K562 (cell line): ENCODE data around the gene CDK9. TPM values are rescaled to one million over a fixed set of nuclear protein-coding genes. Genes with fewer than 3 reads are reported as not detected.

Experiments
- ASH1L ChIP-seq: fragments of 450-650 bp; IDR thresholded peaks from 2 replicates; pipeline ENCODE4 v1.6.1; 2018; ENCODE audit warnings: borderline replicate concordance, mild to moderate bottlenecking, low read depth; ENCODE audit not compliant: partially characterized antibody
- E2F3 ChIP-seq: fragments of 250-450 bp; sonication (Bioruptor Pico); IDR thresholded peaks from 2 replicates; pipeline ENCODE4 v1.4.0; 2020; ENCODE audit warnings: mild to moderate bottlenecking
- EWSR1 ChIP-seq: fragments of 450-650 bp; IDR thresholded peaks from 2 replicates; pipeline ENCODE4 v1.6.1; 2018; ENCODE audit warnings: borderline replicate concordance, mild to moderate bottlenecking, low read depth, moderate library complexity; ENCODE audit not compliant: partially characterized antibody
- FIP1L1 ChIP-seq: fragments of 200-400 bp; formaldehyde crosslinking; IDR thresholded peaks from 2 replicates; pipeline ENCODE4 v1.6.1; 2018; ENCODE audit warnings: mild to moderate bottlenecking, low read depth, low read length; ENCODE audit not compliant: poor library complexity, severe bottlenecking
- GABPB2 ChIP-seq: fragments of 250-450 bp; sonication (Bioruptor Pico); conservative IDR thresholded peaks from 2 replicates; pipeline ENCODE4 v1.5.1; 2021; ENCODE audit warnings: mild to moderate bottlenecking
- KLF1 ChIP-seq: fragments of 450-650 bp; IDR thresholded peaks from 2 replicates; pipeline ENCODE4 v1.6.1; 2016; ENCODE audit warnings: missing genetic modification characterization, missing compliant biosample characterization
- LARP7 ChIP-seq: fragments of 450-650 bp; IDR thresholded peaks from 2 replicates; pipeline ENCODE4 v1.6.1; 2016
- MEIS2 ChIP-seq: fragments of 450-650 bp; IDR thresholded peaks from 2 replicates; pipeline ENCODE4 v1.6.1; 2014; ENCODE audit warnings: mild to moderate bottlenecking; ENCODE audit not compliant: partially characterized antibody
- MTF1 ChIP-seq: fragments of 250-450 bp; sonication (Bioruptor Pico); IDR thresholded peaks from 2 replicates; pipeline ENCODE4 v1.9.0; 2021; ENCODE audit warnings: moderate library complexity, mild to moderate bottlenecking, inconsistent platforms, borderline replicate concordance
- NFE2 ChIP-seq: IDR thresholded peaks from 2 replicates; pipeline ENCODE4 v1.6.1; 2014; ENCODE audit warnings: antibody characterized with exemption, low read depth
- PHF21A ChIP-seq: fragments of 450-650 bp; IDR thresholded peaks from 2 replicates; pipeline ENCODE4 v1.6.1; 2017; ENCODE audit warnings: low read depth, borderline replicate concordance
- SAP30 ChIP-seq: fragments of 200-600 bp; sonication (generic); IDR thresholded peaks from 2 replicates; pipeline ENCODE4 v1.6.1; 2012; ENCODE audit warnings: borderline replicate concordance, low read depth, mild to moderate bottlenecking, moderate library complexity, low read length, control low read depth, inconsistent platforms; ENCODE audit not compliant: insufficient read depth, poor library complexity, severe bottlenecking
- SMAD2 ChIP-seq: fragments of 150-350 bp; IDR thresholded peaks from 2 replicates; pipeline ENCODE4 v1.6.1; 2014; ENCODE audit warnings: low read depth, mild to moderate bottlenecking, low read length
- SMARCB1 ChIP-seq: IDR thresholded peaks from 2 replicates; pipeline ENCODE4 v1.6.1; 2011; ENCODE audit warnings: improper control_type of control experiment, low read depth; ENCODE audit not compliant: insufficient read length
- TEAD2 ChIP-seq: fragments of 450-650 bp; IDR thresholded peaks from 2 replicates; pipeline ENCODE4 v1.6.1; 2016; ENCODE audit warnings: missing genetic modification characterization, control low read depth, missing compliant biosample characterization
- WHSC1 ChIP-seq: IDR thresholded peaks from one replicate; pipeline ENCODE4 v1.6.1; 2012; ENCODE audit warnings: low read length, control low read depth, inconsistent platforms
- ZBTB7A ChIP-seq: IDR thresholded peaks from 2 replicates; pipeline ENCODE4 v1.6.1; 2011; ENCODE audit warnings: low read depth, mild to moderate bottlenecking, low read length, moderate library complexity, borderline replicate concordance; ENCODE audit not compliant: control insufficient read depth
- ZFP1 ChIP-seq: fragments of 450-650 bp; formaldehyde crosslinking; IDR thresholded peaks from 2 replicates; pipeline ENCODE4 v1.4.0; 2020; ENCODE audit warnings: mild to moderate bottlenecking, mixed read lengths
- ZNF143 ChIP-seq: sonication (generic); formaldehyde crosslinking; IDR thresholded peaks from 2 replicates; pipeline ENCODE4 v1.9.0; 2022; ENCODE audit warnings: mild to moderate bottlenecking, missing genetic modification reagents
- ZNF511 ChIP-seq: sonication (generic); formaldehyde crosslinking; IDR thresholded peaks from 2 replicates; pipeline ENCODE4 v1.8.0; 2022; ENCODE audit warnings: mild to moderate bottlenecking, missing genetic modification reagents
- ZNF717 ChIP-seq: fragments of 250-450 bp; sonication (Bioruptor Pico); IDR thresholded peaks from 2 replicates; pipeline ENCODE4 v1.5.0; 2021
- ZNF75A ChIP-seq: fragments of 450-650 bp; formaldehyde crosslinking; IDR thresholded peaks from 2 replicates; pipeline ENCODE4 v1.4.0; 2020; ENCODE audit warnings: mild to moderate bottlenecking
- polyA plus RNA-seq, 8 experiments: library from polyadenylated mRNA; depleted of rRNA in 4 of 8; stranded (reverse) in 5 of 8; unstranded in 3 of 8; fragments of >200 nt; fragmentation: Nextera tagmentation in 2 of 8; fragmentation: Illumina TruSeq in 1 of 8; extraction: Ambion mirVana in 2 of 8; extraction: Trizol in 1 of 8; gene quantifications; 2 replicates each; pipeline versions ENCODE4 v1.2.1 to v1.2.3, GENCODE V29; 2011 to 2014; ENCODE audit warnings: inconsistent platforms in 1 of 8, missing spikeins in 1 of 8
- total RNA-seq, 7 experiments: library from RNA; depleted of rRNA in 6 of 7; stranded (reverse); fragments of >200 nt in 6 of 7; fragmentation: Illumina TruSeq in 2 of 7; extraction: Trizol in 2 of 7; gene quantifications; 2 replicates each; pipeline versions ENCODE4 v1.2.1 to v1.2.3, GENCODE V29; 2011 to 2021; ENCODE audit warnings: low replicate concordance in 1 of 7
- TF ChIP-seq, protein P1 (sequence below): IDR thresholded peaks from 2 replicates; pipeline ENCODE4 v1.6.1; 2014; ENCODE audit warnings: antibody characterized with exemption
- TF ChIP-seq, protein P2 (sequence below): fragments of 250-450 bp; sonication (Bioruptor Pico); IDR thresholded peaks from 2 replicates; pipeline ENCODE4 v1.9.0; 2021; ENCODE audit warnings: mild to moderate bottlenecking, inconsistent platforms
- TF ChIP-seq, protein P3 (sequence below): fragments of 250-450 bp; sonication (Bioruptor Pico); IDR thresholded peaks from 2 replicates; pipeline ENCODE4 v1.4.0; 2020

CDK9 gene
- total and polyA plus RNA-seq, 9 of the 15 experiments (the other 6 are each of a cell fraction or from before 2014, with no cell fraction given) = 4.2 to 78.6 (median 33.0) TPM

DNA sequence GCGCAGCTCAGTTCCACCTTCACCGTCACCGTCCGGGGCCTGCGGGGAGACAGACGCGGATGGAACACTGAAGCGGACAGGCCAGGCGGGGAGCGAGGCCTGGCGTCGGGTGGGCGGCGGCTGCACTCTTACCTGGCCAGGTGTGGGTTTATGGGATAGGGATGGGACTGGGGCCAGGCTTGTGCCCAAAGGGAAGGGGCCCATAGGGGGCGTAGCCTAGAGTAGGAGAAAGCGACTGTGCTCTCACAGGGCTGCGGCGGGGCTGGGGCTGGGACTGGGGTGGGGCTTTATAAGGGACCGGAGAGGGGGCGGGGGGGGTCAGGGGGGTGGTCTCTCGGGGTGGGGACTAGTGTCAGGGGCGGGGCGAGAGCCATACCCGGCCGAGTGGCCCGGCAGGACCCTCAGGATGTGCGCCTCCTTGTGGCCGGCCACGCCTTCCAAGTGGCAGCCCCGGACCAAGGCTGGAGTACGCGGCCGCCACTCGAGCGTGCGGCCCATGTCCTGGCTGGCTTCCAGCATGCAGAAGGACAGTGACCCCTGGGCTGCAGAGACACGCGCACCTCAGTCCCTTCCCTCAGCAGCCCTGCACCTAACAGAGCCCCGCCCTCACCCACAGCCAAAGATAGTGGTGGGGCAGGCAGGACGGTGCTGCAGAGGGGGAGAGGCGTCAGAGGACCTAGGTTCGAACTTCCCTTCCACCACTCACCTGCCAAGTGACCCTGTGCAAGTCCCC is 39.7 kb downstream of the CDK9 start (continued):
- peak; percentile 98 for TF ChIP-seq ZBTB7A
- TF ChIP-seq, protein P1, sequence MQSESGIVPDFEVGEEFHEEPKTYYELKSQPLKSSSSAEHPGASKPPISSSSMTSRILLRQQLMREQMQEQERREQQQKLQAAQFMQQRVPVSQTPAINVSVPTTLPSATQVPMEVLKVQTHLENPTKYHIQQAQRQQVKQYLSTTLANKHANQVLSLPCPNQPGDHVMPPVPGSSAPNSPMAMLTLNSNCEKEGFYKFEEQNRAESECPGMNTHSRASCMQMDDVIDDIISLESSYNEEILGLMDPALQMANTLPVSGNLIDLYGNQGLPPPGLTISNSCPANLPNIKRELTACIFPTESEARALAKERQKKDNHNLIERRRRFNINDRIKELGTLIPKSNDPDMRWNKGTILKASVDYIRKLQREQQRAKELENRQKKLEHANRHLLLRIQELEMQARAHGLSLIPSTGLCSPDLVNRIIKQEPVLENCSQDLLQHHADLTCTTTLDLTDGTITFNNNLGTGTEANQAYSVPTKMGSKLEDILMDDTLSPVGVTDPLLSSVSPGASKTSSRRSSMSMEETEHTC = no peak
- no peak for TF ChIP-seq ZNF511 (CRISPR knock-in tag)
- no peak for TF ChIP-seq GABPB2 (CRISPR knock-in tag)
- no peak for TF ChIP-seq NFE2
- TF ChIP-seq MTF1 (CRISPR knock-in tag) = no peak
- no peak for TF ChIP-seq ASH1L
- no peak for TF ChIP-seq E2F3 (CRISPR knock-in tag)
- TF ChIP-seq EWSR1 = no peak
- no peak for TF ChIP-seq SMAD2
- TF ChIP-seq ZNF717 (CRISPR knock-in tag) = no peak
- TF ChIP-seq SMARCB1 = no peak
- TF ChIP-seq, protein P2, sequence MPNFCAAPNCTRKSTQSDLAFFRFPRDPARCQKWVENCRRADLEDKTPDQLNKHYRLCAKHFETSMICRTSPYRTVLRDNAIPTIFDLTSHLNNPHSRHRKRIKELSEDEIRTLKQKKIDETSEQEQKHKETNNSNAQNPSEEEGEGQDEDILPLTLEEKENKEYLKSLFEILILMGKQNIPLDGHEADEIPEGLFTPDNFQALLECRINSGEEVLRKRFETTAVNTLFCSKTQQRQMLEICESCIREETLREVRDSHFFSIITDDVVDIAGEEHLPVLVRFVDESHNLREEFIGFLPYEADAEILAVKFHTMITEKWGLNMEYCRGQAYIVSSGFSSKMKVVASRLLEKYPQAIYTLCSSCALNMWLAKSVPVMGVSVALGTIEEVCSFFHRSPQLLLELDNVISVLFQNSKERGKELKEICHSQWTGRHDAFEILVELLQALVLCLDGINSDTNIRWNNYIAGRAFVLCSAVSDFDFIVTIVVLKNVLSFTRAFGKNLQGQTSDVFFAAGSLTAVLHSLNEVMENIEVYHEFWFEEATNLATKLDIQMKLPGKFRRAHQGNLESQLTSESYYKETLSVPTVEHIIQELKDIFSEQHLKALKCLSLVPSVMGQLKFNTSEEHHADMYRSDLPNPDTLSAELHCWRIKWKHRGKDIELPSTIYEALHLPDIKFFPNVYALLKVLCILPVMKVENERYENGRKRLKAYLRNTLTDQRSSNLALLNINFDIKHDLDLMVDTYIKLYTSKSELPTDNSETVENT (CRISPR knock-in tag) = peak; percentile 54; the same call in 1 of the 2 replicates
- no peak for TF ChIP-seq PHF21A
- no peak for TF ChIP-seq KLF1 (tag)
- TF ChIP-seq ZNF75A = no peak
- TF ChIP-seq MEIS2 = peak; percentile 2
- TF ChIP-seq, protein P3, sequence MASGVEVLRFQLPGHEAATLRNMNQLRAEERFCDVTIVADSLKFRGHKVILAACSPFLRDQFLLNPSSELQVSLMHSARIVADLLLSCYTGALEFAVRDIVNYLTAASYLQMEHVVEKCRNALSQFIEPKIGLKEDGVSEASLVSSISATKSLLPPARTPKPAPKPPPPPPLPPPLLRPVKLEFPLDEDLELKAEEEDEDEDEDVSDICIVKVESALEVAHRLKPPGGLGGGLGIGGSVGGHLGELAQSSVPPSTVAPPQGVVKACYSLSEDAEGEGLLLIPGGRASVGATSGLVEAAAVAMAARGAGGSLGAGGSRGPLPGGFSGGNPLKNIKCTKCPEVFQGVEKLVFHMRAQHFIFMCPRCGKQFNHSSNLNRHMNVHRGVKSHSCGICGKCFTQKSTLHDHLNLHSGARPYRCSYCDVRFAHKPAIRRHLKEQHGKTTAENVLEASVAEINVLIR (CRISPR knock-in tag) = no peak
- no peak for TF ChIP-seq SAP30
- no peak for TF ChIP-seq ZNF143 (CRISPR knock-in tag)
- TF ChIP-seq WHSC1 = no peak
- TF ChIP-seq TEAD2 (tag) = no peak
- no peak for TF ChIP-seq LARP7
- TF ChIP-seq FIP1L1 = no peak
- TF ChIP-seq ZFP1 = no peak
